22Rv1 (cell line): ENCODE results near the gene MLLT10.
"Not testable (repeated sequence)": the region's sequence is repeated elsewhere in the genome, so short reads cannot be mapped to it uniquely, and the experiment has no call there.

Source experiments
- ZFX ChIP-seq: fragments of 450-650 bp; IDR thresholded peaks from 2 replicates; pipeline ENCODE4 v1.6.1; 2017; ENCODE audit warnings: antibody characterized with exemption, borderline replicate concordance
- TF ChIP-seq, protein P1 (sequence below): fragments of 450-650 bp; IDR thresholded peaks from 2 replicates; pipeline ENCODE4 v1.5.1; 2017; ENCODE audit warnings: mild to moderate bottlenecking

DNA sequence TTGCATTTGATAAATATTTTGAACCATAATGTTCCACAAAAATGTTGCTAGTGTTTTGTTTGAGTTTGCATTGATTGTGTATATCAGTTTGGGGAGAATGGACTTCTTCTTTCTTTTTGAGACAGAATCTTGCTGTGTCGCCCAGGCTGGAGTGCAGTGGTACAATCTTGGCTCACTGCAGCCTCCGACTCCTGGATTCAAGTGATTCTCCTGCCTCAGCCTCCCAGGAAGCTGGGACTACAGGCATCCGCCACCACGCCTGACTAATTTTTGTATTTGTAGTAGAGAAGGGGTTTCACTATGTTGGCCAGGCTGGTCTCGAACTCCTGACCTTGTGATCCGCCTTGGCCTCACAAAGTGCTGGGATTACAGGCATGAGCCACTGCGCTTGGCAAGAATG lies 25.0 kb downstream of the MLLT10 start:
- TF ChIP-seq, protein P1, sequence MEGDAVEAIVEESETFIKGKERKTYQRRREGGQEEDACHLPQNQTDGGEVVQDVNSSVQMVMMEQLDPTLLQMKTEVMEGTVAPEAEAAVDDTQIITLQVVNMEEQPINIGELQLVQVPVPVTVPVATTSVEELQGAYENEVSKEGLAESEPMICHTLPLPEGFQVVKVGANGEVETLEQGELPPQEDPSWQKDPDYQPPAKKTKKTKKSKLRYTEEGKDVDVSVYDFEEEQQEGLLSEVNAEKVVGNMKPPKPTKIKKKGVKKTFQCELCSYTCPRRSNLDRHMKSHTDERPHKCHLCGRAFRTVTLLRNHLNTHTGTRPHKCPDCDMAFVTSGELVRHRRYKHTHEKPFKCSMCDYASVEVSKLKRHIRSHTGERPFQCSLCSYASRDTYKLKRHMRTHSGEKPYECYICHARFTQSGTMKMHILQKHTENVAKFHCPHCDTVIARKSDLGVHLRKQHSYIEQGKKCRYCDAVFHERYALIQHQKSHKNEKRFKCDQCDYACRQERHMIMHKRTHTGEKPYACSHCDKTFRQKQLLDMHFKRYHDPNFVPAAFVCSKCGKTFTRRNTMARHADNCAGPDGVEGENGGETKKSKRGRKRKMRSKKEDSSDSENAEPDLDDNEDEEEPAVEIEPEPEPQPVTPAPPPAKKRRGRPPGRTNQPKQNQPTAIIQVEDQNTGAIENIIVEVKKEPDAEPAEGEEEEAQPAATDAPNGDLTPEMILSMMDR: not testable (repeated sequence)
- TF ChIP-seq ZFX: not testable (repeated sequence)
